Endodermal cell (in vitro differentiated cells): Measurements from ENCODE around the gene SH3PXD2B. TPM values are rescaled to one million over a fixed set of nuclear protein-coding genes. Genes with fewer than 3 reads are reported as not detected.
A peak's percentile ranks its signal among the peaks of the same experiment; 100 is the strongest.

Experiments
- DNase-seq: peaks from one replicate; pipeline ENCODE4 v3.0.0-alpha.2; 2017
- H3K27ac ChIP-seq: 2 replicates; pipeline ENCODE4 v1.5.1; 2013; ENCODE audit warnings: mild to moderate bottlenecking, low read depth, low read length, moderate library complexity
- H3K27me3 ChIP-seq: 2 replicates; pipeline ENCODE4 v1.6.1; 2013; ENCODE audit warnings: mild to moderate bottlenecking, low read length, moderate library complexity; ENCODE audit not compliant: insufficient read depth, control insufficient read depth, poor library complexity, severe bottlenecking
- H3K36me3 ChIP-seq: 2 replicates; pipeline ENCODE4 v1.7.0; 2013; ENCODE audit warnings: mild to moderate bottlenecking, low read length, moderate library complexity; ENCODE audit not compliant: control insufficient read depth, insufficient read depth
- H3K4me1 ChIP-seq: one replicate; pipeline ENCODE4 v1.7.0; 2013; ENCODE audit warnings: low read length; ENCODE audit not compliant: control insufficient read depth, insufficient read depth
- H3K4me3 ChIP-seq: 2 replicates; pipeline ENCODE4 v1.5.1; 2013; ENCODE audit warnings: mild to moderate bottlenecking, low read length, moderate library complexity
- H3K9ac ChIP-seq: 2 replicates; pipeline ENCODE4 v1.6.1; 2013; ENCODE audit warnings: mild to moderate bottlenecking, low read length, moderate library complexity; ENCODE audit not compliant: poor library complexity, severe bottlenecking; ENCODE audit errors: extremely low read depth
- H3K9me3 ChIP-seq: 2 replicates; pipeline ENCODE4 v1.6.1; 2013; ENCODE audit warnings: mild to moderate bottlenecking, low read length, moderate library complexity; ENCODE audit not compliant: control insufficient read depth
- H3K27ac Mint-ChIP-seq: 2 replicates; pipeline ENCODE4 v1.8.0; 2020; ENCODE audit warnings: mixed read lengths
- H3K27me3 Mint-ChIP-seq: 2 replicates; pipeline ENCODE4 v1.8.0; 2021; ENCODE audit warnings: mild to moderate bottlenecking, mixed read lengths; ENCODE audit not compliant: insufficient read depth
- H3K36me3 Mint-ChIP-seq: 2 replicates; pipeline ENCODE4 v1.8.0; 2020; ENCODE audit warnings: low read depth, mixed read lengths
- H3K4me1 Mint-ChIP-seq: 2 replicates; pipeline ENCODE4 v1.8.0; 2020; ENCODE audit warnings: mixed read lengths
- H3K4me3 Mint-ChIP-seq: 2 replicates; pipeline ENCODE4 v1.8.0; 2020; ENCODE audit warnings: mild to moderate bottlenecking, moderate library complexity, mixed read lengths
- H3K9me3 Mint-ChIP-seq: 2 replicates; pipeline ENCODE4 v1.8.0; 2020; ENCODE audit warnings: mild to moderate bottlenecking, mixed read lengths
- WGBS, 2 experiments: methylation state at CpG; one replicate each; pipeline versions ENCODE4 v1.1.5 to v1.1.7; 2013; ENCODE audit warnings: missing lambda C conversion rate in 2 of 2, mixed read lengths in 1 of 2; ENCODE audit not compliant: insufficient coverage in 1 of 2, insufficient read length in 1 of 2; 5-methylcytosine and 5-hydroxymethylcytosine counted together
- total RNA-seq, 2 donors: library from RNA; stranded (reverse); fragmentation: NEBNext Ultra II Directional in 1 of 2; extraction: Animal tissue kit (Norgen Biotek cat#: 25700) in 1 of 2; gene quantifications; 2 replicates in 1 of 2; 3 replicates in 1 of 2; pipeline ENCODE4 v1.2.1, GENCODE V29; 2021
- TF ChIP-seq, protein P1 (sequence below): fragments of 200-600 bp; sonication (generic); conservative IDR thresholded peaks from 2 replicates; pipeline ENCODE4 v1.5.0; 2021; ENCODE audit warnings: antibody characterized with exemption, mild to moderate bottlenecking

Gene SH3PXD2B
- total RNA-seq, 2 donors from 2014 or later: 62.2 to 74.9 TPM

- H3K27me3 Mint-ChIP-seq: no peaks in the 10 kb centered on the region
- Histone ChIP-seq H3K27ac (no peak overlapping the region), H3K4me1 (no peaks in the 10 kb centered on the region), H3K27me3 (no peaks in the 10 kb centered on the region), H3K9ac (no peak overlapping the region), H3K36me3 (no peaks in the 10 kb centered on the region), H3K4me3 (no peak overlapping the region), H3K9me3 (peaks cover 3% of the 10 kb centered on the region)
- H3K36me3 Mint-ChIP-seq: no peaks in the 10 kb centered on the region
- H3K4me3 Mint-ChIP-seq: no peak overlapping the region
- DNase-seq: peak; percentile 17
- TF ChIP-seq, protein P1, sequence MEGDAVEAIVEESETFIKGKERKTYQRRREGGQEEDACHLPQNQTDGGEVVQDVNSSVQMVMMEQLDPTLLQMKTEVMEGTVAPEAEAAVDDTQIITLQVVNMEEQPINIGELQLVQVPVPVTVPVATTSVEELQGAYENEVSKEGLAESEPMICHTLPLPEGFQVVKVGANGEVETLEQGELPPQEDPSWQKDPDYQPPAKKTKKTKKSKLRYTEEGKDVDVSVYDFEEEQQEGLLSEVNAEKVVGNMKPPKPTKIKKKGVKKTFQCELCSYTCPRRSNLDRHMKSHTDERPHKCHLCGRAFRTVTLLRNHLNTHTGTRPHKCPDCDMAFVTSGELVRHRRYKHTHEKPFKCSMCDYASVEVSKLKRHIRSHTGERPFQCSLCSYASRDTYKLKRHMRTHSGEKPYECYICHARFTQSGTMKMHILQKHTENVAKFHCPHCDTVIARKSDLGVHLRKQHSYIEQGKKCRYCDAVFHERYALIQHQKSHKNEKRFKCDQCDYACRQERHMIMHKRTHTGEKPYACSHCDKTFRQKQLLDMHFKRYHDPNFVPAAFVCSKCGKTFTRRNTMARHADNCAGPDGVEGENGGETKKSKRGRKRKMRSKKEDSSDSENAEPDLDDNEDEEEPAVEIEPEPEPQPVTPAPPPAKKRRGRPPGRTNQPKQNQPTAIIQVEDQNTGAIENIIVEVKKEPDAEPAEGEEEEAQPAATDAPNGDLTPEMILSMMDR: no peak
- 84 to 95% methylated on average over 7 of the region's 7 CpGs for WGBS, 2 experiments
- H3K4me1 Mint-ChIP-seq: no peaks in the 10 kb centered on the region
- no peaks in the 10 kb centered on the region for H3K9me3 Mint-ChIP-seq
- no peak overlapping the region for H3K27ac Mint-ChIP-seq
These were observed 20.0 kb upstream of the SH3PXD2B start for GRCh38 chr5:172474293-172474692.

GRCh38 chr5:172473427-172473826, 19.1 kb upstream of the SH3PXD2B start:
- peak; percentile 24 for DNase-seq
- no peaks in the 10 kb centered on the region for H3K9me3 Mint-ChIP-seq
- Histone ChIP-seq H3K27me3 (no peaks in the 10 kb centered on the region), H3K4me3 (no peak overlapping the region), H3K36me3 (no peaks in the 10 kb centered on the region), H3K9ac (no peak overlapping the region), H3K4me1 (no peaks in the 10 kb centered on the region), H3K9me3 (peaks cover 3% of the 10 kb centered on the region), H3K27ac (no peak overlapping the region)
- TF ChIP-seq, protein P1: no peak
- peaks cover 2% of the 10 kb centered on the region for H3K27me3 Mint-ChIP-seq
- H3K4me3 Mint-ChIP-seq: no peak overlapping the region
- H3K4me1 Mint-ChIP-seq: no peaks in the 10 kb centered on the region
- WGBS, 2 experiments: 86 to 95% methylated on average over 4 to 5 of the region's 5 CpGs
- H3K36me3 Mint-ChIP-seq: no peaks in the 10 kb centered on the region
- no peak overlapping the region for H3K27ac Mint-ChIP-seq

GRCh38 chr5:172469697-172470096, 15.4 kb upstream of the SH3PXD2B start:
- Histone ChIP-seq H3K4me1 (no peaks in the 10 kb centered on the region), H3K27ac (no peak overlapping the region), H3K9ac (no peak overlapping the region), H3K27me3 (no peaks in the 10 kb centered on the region), H3K4me3 (no peak overlapping the region), H3K36me3 (no peaks in the 10 kb centered on the region), H3K9me3 (no peaks in the 10 kb centered on the region)
- H3K9me3 Mint-ChIP-seq: peaks cover 4% of the 10 kb centered on the region
- peak; percentile 12 for DNase-seq
- no peak overlapping the region for H3K4me3 Mint-ChIP-seq
- WGBS, 2 experiments: 72% methylated on average over 7 of the region's 7 CpGs; no CpG with 5 or more reads in 1 of the 2 experiments
- TF ChIP-seq, protein P1: no peak
- H3K36me3 Mint-ChIP-seq: peaks cover 2% of the 10 kb centered on the region
- H3K27ac Mint-ChIP-seq: no peak overlapping the region
- peaks cover 5% of the 10 kb centered on the region for H3K27me3 Mint-ChIP-seq
- H3K4me1 Mint-ChIP-seq: no peaks in the 10 kb centered on the region
